ENCODE data around the gene PRKCA. TPM values are rescaled to one million over a fixed set of nuclear protein-coding genes. Genes with fewer than 3 reads are reported as not detected.

The PRKCA gene
- total and polyA plus RNA-seq, 10 of the 15 experiments (the other 5 are each of a cell fraction or from before 2014, with no cell fraction given) = 0.11 to 14.6 (median 0.72) TPM

GRCh38 chr17:66789093-66789492, 486.7 kb downstream of the PRKCA start:
- no TSS peak for BruUV-seq (replicated peaks)
- WGBS (ENCODE audit: insufficient coverage, insufficient replicate concordance, low lambda C conversion rate, missing lambda C conversion rate) = 47% methylated on average over 12 of the region's 12 CpGs
- H4K20me1 ChIP-seq (ENCODE audit: control insufficient read depth, insufficient read depth) = no peaks in the 10 kb centered on the region

More at GRCh38 chr17:66789093-66789492, 486.7 kb downstream of the PRKCA start:
- no peak overlapping the region for H3K4me2 ChIP-seq (ENCODE audit: control insufficient read depth, insufficient read depth)
- POLR2A ChIA-PET = no interaction called here
- H3K4me1 ChIP-seq (ENCODE audit: control insufficient read depth, insufficient read depth, low read length) = no peaks in the 10 kb centered on the region
- H3K9ac ChIP-seq (ENCODE audit: control insufficient read depth, insufficient read depth, low read length) = no peak overlapping the region
- no peaks in the 10 kb centered on the region for H3K79me2 ChIP-seq (ENCODE audit: control insufficient read depth, insufficient read depth, low read length)
- no peaks in the 10 kb centered on the region for H3K9me3 ChIP-seq (replicated peaks; ENCODE audit: control insufficient read depth, insufficient read depth, low read length)
- H3K27ac ChIP-seq (ENCODE audit: control insufficient read depth, insufficient read depth) = no peak overlapping the region
- ATAC-seq (no peak), DNase-seq (ENCODE audit: low read depth, low spot score) (no peak), FAIRE-seq (no peak)
- H2AFZ ChIP-seq (ENCODE audit: control insufficient read depth, low read depth, low read length) = no peak overlapping the region
- RAD21 ChIA-PET (ENCODE audit: unreplicated experiment) = no interaction called here
- no peaks in the 10 kb centered on the region for H3K27me3 ChIP-seq (replicated peaks in 1 of 2; ENCODE audit: control insufficient read depth in 2 of 2, insufficient read depth in 2 of 2, low read length in 1 of 2)
- TF ChIP-seq PAX5 (IDR thresholded peaks at IDR 0.05; ENCODE audit: borderline replicate concordance, low read depth, low read length) = no peak
- TF ChIP-seq SIX5 (IDR thresholded peaks at IDR 0.05; ENCODE audit: low read depth, low read length, severe bottlenecking) = no peak
- no peak for TF ChIP-seq IKZF2 (IDR thresholded peaks at IDR 0.05)
- no peak for TF ChIP-seq CREB1 (IDR thresholded peaks at IDR 0.05; ENCODE audit: low read depth)
- TF ChIP-seq ETV6 (conservative IDR thresholded peaks at IDR 0.05 in 1 of 2, IDR thresholded peaks at IDR 0.05 in 1 of 2; ENCODE audit: borderline replicate concordance in 1 of 2, low read depth in 1 of 2) = no peak
- no peak for TF ChIP-seq USF1 (IDR thresholded peaks at IDR 0.05; ENCODE audit: borderline replicate concordance, extremely low read length, insufficient read depth, low read depth, low read length)
- no peak for TF ChIP-seq RFX5 (IDR thresholded peaks at IDR 0.05; ENCODE audit: low read depth, low read length)
- no peak for TF ChIP-seq EP300 (IDR thresholded peaks at IDR 0.05; ENCODE audit: borderline replicate concordance in 1 of 2, control insufficient read depth in 1 of 2, low read depth in 2 of 2, low read length in 2 of 2)
- no peak for TF ChIP-seq BCL11A (IDR thresholded peaks at IDR 0.05; ENCODE audit: low read depth, low read length)
- TF ChIP-seq IRF3 (IDR thresholded peaks at IDR 0.05) = no peak
- TF ChIP-seq GATAD2B (conservative IDR thresholded peaks at IDR 0.05; ENCODE audit: low read depth) = no peak
- no peak for TF ChIP-seq HCFC1 (IDR thresholded peaks at IDR 0.05; ENCODE audit: low read length)
- TF ChIP-seq CHD1 (IDR thresholded peaks at IDR 0.05; ENCODE audit: low read depth, low read length) = no peak
- no peak for TF ChIP-seq STAT3 (IDR thresholded peaks at IDR 0.05; ENCODE audit: low read depth, low read length)
- TF ChIP-seq LARP7 (IDR thresholded peaks at IDR 0.05) = no peak
- no peak for TF ChIP-seq HDGF (IDR thresholded peaks at IDR 0.05)
- TF ChIP-seq KLF5 (IDR thresholded peaks at IDR 0.05; ENCODE audit: partially characterized antibody) = no peak
- TF ChIP-seq ZZZ3 (IDR thresholded peaks at IDR 0.05; ENCODE audit: control insufficient read depth, insufficient read length, low read depth) = no peak
- in situ Hi-C loops (cut with MboI) (no loop called here), intact Hi-C loops (cut with micrococcal nuclease; ENCODE audit: unreplicated experiment) (no loop called here)
- SMC1A ChIA-PET (ENCODE audit: uncharacterized antibody, unreplicated experiment) = no interaction called here
- no peaks in the 10 kb centered on the region; a peak in 1 of 4 replicates for H3K36me3 ChIP-seq (ENCODE audit: control insufficient read depth in 2 of 2, insufficient read depth in 2 of 2, low read length in 1 of 2)
- CTCF ChIA-PET = interaction anchor here (0.6 kb wide), 1 partner anchor 22 kb away, joined by 3 read pairs; no protein-coding TSS in a partner anchor
- H3K4me3 ChIP-seq = no peak overlapping the region

Data from GM12878 (cell line).